ENCODE data around the gene CYTH2.
A peak's percentile ranks its signal among the peaks of the same experiment; 100 is the strongest.

The CYTH2 gene

DNA sequence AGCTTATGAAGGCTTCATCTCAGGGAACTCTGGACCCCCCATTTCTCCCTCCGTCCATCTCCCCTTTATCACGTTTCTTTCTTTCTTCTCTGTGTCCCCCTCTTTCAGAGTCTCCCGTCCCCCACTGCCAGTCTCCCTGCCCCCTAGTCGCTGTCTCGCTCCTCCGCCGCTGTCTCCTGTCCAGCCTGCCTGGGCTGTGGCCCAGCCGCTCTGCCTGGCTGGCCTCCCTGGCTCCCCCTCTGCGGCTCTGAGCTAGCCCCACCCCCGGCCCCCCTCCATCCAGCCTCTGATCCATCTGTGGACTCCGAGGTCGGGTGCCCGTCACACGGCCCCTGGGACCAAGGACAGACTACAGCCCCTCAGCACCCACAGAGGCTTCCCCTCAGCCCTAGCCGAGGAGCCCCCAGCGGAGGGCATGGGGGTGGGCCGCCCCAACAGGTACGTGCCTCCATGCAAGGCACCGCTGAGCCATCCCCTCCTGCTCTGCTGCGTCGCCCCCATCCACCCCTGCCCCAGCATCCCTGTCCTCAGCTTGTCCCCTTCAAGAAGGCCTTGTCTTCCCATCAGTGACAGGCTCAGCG is 14.9 kb upstream of the CYTH2 start:
- no peak for DNase-seq

DNA sequence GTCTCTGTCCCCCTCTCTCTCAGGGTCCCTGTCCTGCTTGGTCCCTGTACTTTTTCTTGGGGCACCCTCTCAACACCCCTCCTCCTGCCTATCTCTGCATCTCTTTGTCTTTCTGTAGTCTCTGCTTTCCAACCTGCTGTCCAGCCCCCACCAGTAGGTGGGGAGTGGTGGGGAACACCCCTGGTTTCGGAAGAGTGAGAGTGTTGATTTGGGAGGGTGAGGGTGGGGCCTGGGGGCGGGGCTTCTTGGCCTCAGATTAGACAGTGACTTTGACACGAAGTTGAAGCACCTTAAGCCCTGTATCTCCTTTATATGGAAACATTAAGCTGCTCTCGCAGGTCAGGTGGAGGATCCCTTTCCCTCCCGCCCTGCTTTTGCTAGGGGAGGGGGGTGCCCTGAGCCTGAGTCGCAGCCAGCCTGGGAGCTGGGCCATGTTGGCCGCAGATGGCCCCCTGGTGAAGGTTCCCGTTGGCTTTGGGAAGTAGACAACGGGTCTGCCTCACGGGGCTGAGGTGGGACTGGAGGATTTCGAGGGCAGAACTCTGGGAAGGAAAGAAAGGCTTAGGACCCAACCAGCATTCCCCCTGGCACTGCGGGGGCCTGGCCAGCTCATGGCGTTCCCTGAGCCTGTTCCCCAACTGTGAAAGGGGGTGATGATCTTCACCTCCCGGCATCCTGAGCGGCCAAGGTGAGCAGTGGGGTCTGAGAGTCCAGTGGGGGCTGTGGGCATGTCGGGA is 13.8 kb upstream of the CYTH2 start, which contains the start of gene KCNJ14:
Gene KCNJ14 (plus strand): TSS at position 404 of the 737 bp plus-strand sequence. CDS start 6,151 bp downstream, outside the sequence.
- no peak for DNase-seq

- no peak for DNase-seq
These were observed 13.1 kb upstream of the CYTH2 start for GRCh38 chr19:48455908-48456562.

DNA sequence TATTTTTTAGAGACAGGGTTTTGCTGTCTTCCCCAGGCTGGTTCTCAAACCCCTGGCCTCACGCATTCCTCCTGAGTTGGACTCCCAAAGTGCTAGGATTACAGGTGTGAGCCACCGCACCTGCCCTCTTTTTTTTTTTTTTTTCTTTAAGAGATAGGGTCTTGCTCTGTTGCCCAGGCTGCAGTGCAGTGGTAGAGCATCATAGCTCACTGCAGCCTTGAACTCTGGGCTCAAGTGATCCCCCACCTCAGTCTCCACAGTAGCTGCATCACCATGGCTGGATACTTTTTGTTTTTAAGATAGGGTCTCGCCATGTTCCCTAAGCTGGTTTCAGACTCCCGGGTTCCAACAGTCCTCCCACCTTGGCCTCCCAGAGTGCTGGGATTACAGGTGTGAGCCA is 12.3 kb upstream of the CYTH2 start:
- no peak for DNase-seq

DNA sequence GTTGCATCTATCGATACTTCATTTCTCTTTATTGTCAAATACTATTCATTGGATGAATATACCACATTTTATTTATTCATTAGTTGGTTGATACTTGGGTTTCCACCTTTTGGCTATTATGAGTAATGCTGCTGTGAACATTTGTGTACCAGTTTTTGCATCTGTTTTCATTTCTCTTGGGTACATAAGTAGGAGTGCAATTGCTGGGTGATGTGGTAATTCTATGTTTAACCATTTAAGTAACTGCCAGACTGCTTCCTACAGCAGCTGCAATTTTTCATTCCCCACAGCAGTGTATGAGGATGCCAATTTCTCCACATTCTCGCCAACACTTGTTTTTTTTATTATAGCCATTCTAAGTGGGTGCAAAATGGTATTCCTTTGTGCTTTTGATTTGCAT is 11.2 kb upstream of the CYTH2 start:
- DNase-seq = no peak

DNA sequence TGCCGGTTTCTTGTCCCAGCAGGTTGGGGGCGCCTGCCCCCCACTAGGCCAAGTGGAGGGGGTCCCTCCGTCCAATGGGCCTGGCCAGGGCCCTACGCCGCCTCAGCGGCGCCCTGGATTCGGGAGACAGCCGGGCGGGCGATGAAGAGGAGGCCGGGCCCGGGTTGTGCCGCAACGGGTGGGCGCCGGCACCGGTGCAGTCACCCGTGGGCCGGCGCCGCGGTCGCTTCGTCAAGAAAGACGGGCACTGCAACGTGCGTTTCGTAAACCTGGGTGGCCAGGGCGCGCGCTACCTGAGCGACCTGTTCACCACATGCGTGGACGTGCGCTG is 7.6 kb upstream of the CYTH2 start:
- no peak for DNase-seq

GRCh38 chr19:48461982-48462655 is 7.0 kb upstream of the CYTH2 start:
- DNase-seq = no peak

DNA sequence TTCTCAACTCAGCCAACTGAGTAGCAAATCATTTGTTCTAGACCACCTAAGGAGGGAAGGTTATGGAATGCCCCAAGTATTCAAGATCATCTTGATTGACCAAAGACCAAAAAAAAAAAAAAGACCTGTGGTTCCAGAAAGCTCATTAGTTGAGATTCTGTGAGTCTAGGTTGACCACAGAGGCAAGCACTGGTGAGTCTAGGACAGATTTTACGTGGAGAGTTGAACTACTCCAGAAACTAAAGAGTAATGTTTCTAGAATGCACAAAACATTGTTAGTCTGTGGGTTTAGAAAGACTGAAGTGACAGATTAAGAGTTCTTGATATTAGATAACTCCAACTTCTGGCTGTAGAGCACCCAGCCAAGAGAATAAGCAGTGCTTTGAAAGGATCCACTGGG is 4.0 kb upstream of the CYTH2 start:
- DNase-seq = no peak

- no peak for DNase-seq
These were observed 2.4 kb upstream of the CYTH2 start for GRCh38 chr19:48466561-48467325.

DNA sequence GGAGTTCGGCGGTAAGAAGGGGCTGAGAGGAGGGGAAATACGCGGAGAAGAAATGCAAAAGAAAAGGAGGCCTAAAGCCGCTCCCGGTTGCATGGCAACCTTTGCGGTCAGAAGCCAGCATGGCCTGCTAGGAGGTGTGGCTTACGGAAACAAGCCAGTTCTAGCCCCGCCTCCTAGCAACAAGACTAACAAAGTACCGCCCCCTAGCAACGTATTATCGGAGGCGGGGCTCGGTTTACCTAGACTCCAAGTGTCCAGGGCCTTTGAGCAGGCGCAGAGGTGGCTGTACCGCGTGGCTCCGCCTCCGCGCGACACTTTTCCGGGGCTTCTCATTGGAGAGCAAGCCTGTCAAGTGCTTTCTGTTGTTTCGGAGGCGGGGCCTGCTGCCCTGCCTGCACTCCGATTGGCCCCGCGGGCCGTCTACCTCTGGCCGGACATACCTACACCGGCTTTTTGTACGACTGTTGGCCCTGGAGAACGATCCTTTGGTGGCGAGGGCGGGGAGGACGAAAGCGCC is 339 bp upstream of the CYTH2 start:
- DNase-seq = peak; percentile 97

- DNase-seq = no peak
These were observed 938 bp downstream of the CYTH2 start for GRCh38 chr19:48469934-48470680.

DNA sequence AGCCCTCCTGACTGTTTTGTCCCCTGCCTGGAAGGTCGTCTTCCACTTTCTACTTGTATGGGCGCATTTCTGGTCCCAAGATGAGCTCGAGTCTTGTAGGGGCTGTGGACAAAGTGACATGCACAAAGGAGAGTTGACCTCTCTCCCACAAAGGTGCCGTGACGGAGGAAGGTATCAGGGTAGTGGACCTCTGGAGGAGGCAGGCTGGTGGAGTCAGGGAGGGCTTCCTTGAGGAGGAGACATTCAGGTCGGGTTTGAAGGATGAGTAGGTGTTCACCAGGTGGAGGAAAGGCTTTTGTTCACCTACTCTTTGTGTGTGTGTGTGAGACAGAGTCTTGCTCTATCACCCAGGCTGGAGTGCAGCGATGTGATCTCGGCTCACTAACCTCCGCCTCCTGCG is 1.7 kb downstream of the CYTH2 start:
- no peak for DNase-seq

DNA sequence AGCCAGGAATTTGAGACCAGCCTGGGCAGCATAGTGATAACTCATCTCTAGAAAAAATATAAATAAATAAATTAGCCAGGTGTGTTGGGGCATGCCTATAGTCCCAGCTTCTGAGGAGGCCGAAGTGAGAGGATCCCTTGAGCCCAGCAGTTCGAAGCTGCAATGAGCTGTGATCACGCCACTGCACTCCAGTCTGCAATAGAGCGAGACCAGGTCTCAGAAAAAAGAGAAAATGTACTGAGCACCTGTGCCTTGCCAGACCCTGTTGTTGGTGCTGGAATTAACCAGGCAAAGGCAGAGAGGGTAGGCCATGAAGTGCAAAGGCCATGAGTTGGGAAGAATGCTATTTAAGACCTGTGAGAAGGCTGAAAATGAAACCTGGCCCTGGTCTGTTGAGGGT is 2.7 kb downstream of the CYTH2 start:
- DNase-seq = no peak

- DNase-seq = no peak
These were observed 4.2 kb downstream of the CYTH2 start for GRCh38 chr19:48473161-48473966.

GRCh38 chr19:48474084-48474592 is 5.0 kb downstream of the CYTH2 start:
- no peak for DNase-seq

DNA sequence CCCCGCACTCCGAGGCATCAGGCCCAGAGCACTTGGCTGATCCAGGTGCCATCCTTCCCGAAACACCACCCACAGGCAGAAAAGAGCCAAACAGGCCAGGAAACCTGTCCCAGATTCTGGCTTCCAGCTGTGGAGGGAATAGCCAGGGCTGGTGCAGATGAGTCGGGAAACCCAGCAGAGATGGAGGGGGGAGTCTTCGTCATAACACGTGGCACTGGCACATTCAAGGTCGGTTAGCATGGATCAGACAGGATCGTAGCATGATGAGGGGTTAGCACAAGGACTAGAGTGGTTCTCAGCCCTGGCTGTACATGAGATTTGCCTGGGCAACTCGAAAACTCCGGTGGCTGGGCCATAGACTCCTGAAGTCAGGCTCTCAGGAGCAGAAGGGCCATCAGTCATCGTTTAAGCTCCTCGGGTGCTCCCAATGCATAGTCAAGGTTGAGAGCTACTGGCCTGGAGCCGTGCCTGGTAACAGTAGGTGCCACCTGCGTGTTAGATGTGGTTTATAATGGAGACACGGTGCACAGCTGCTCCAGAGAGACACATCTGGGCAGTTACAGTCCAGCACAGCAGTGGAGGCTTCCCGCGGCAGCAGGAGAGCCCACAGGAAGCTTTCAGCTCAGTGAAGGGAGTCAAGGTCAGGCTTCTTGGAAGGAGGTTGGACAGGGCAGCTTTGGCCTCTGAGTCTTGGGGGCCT is 6.3 kb downstream of the CYTH2 start:
- DNase-seq = no peak

DNA sequence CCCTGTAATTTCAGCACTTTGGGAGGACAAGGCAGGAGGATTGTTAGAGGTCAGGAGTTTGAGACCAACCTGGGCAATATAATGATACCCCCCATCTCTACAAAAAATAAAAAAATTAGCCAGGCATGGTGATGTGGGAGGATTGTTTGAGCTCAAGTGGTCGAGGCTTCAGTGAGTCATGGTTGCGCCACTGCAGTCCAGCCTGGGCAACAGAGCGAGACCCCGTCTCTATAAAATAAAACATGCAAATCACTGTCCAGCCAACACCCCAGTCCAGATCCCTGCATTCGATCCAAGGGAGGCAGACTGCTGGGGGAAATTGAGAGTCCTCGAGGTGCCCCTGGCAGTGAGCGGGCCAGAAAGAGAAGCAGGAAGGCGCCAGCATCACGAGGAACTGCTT is 7.0 kb downstream of the CYTH2 start:
- DNase-seq = no peak

DNA sequence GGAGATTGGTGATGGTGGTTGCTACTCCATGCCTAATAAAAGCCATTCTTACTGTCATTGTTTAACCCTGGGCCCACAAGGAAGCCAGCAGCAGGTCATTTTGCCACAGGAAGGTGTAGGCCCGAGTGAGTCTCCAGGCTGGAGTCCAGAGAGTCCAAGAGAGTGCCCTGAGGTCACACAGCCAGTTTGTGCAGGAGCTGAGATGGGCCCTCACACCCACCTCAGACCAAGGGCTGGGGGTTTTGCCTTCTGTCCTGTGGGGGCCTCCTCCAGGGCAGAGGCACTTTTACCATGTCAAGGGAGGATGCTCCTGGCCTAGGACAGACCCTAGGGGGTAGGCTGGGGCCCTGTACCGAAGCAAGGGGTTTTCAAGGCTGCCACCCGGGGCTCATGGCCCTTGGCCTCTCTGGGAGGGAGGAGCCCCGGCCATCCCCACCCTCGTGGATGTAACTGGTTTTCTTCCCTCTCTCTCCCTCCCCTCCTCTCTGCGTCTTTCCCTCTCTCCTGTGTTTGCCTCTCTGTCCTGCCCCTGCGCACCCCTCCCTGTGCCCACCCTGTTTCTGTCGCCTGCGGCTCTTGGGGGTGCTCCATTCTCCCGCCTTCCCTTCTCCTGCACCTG is 8.0 kb downstream of the CYTH2 start:
- no peak for DNase-seq

- no peak for DNase-seq
These were observed 8.6 kb downstream of the CYTH2 start for GRCh38 chr19:48477698-48478338.
